OCI-LY7 (cell line): ENCODE measurements around the gene IQGAP3. TPM values are rescaled to one million over a fixed set of nuclear protein-coding genes. Genes with fewer than 3 reads are reported as not detected.
"Not testable (repeated sequence)": the region's sequence is repeated elsewhere in the genome, so short reads cannot be mapped to it uniquely, and the experiment has no call there.

Experiments
- BruUV-seq: library from RNA; stranded (reverse); fragments of 400-500 nt; replicated peaks from 2 replicates; lab custom pipeline; 2021; lab: Mats Ljungman, UMichigan
- CTCF ChIA-PET: fragments of 300-600 bp; sonication (Branson Sonifier 250); formaldehyde crosslinking; loops from one replicate; lab custom pipeline; 2022; ENCODE audit warnings: antibody characterized with exemption; ENCODE audit not compliant: unreplicated experiment; lab: Charles Lee
- POLR2A ChIA-PET: fragments of 300-600 bp; sonication (Branson Sonifier 250); formaldehyde crosslinking; loops from one replicate; lab custom pipeline; 2022; ENCODE audit warnings: antibody characterized with exemption; lab: Charles Lee
- DNase-seq: peaks from one replicate; pipeline ENCODE4 v3.0.0-alpha.2; 2015; ENCODE audit warnings: low spot score
- H2AFZ ChIP-seq: fragments of 200-600 bp; sonication (generic), shearing (Covaris generic); 2 replicates; pipeline ENCODE4 v1.6.1; 2014; ENCODE audit warnings: mild to moderate bottlenecking, antibody characterized with exemption, low read length, moderate library complexity
- H3K27ac ChIP-seq: fragments of 200-600 bp; sonication (generic); 2 replicates; pipeline ENCODE4 v1.5.1; 2014; ENCODE audit warnings: mixed run types, low read depth, mild to moderate bottlenecking, moderate library complexity, low read length, inconsistent platforms; ENCODE audit not compliant: poor library complexity, severe bottlenecking
- H3K36me3 ChIP-seq: fragments of 200-600 bp; sonication (generic); 2 replicates; pipeline ENCODE4 v1.6.1; 2014; ENCODE audit warnings: mild to moderate bottlenecking, antibody characterized with exemption, low read length, moderate library complexity, mixed read lengths; ENCODE audit not compliant: insufficient read depth
- H3K4me1 ChIP-seq: fragments of 200-600 bp; sonication (generic); 2 replicates; pipeline ENCODE4 v1.5.1; 2014; ENCODE audit warnings: mild to moderate bottlenecking, low read length; ENCODE audit not compliant: insufficient read depth, poor library complexity, severe bottlenecking
- H3K4me2 ChIP-seq: fragments of 200-600 bp; sonication (generic); 2 replicates; pipeline ENCODE4 v1.6.1; 2014; ENCODE audit warnings: mild to moderate bottlenecking, low read length
- H3K4me3 ChIP-seq: fragments of 200-600 bp; sonication (generic); 2 replicates; pipeline ENCODE4 v1.5.1; 2014; ENCODE audit warnings: mild to moderate bottlenecking, low read depth, low read length; ENCODE audit not compliant: poor library complexity, severe bottlenecking
- H3K79me2 ChIP-seq: fragments of 200-600 bp; sonication (generic); 2 replicates; pipeline ENCODE4 v1.6.1; 2016; ENCODE audit warnings: low read depth, mild to moderate bottlenecking, low read length, moderate library complexity, mixed read lengths; ENCODE audit not compliant: insufficient read depth
- H3K9me2 ChIP-seq: fragments of 200-600 bp; sonication (generic); 2 replicates; pipeline ENCODE4 v1.6.1; 2016; ENCODE audit warnings: mild to moderate bottlenecking, low read length, mixed read lengths; ENCODE audit not compliant: insufficient read depth
- H3K9me3 ChIP-seq: fragments of 200-600 bp; sonication (generic); 2 replicates; pipeline ENCODE4 v1.6.1; 2014; ENCODE audit warnings: mild to moderate bottlenecking, mixed run types, low read length, mixed read lengths
- H4K20me1 ChIP-seq: fragments of 200-600 bp; sonication (generic); 2 replicates; pipeline ENCODE4 v1.6.1; 2014; ENCODE audit warnings: mild to moderate bottlenecking, antibody characterized with exemption, low read length, moderate library complexity, mixed read lengths; ENCODE audit not compliant: insufficient read depth
- EZH2phosphoT487 ChIP-seq: fragments of 200-600 bp; sonication (generic); IDR thresholded peaks from 2 replicates; pipeline ENCODE4 v1.6.1; 2018; ENCODE audit warnings: low read depth, borderline replicate concordance, mild to moderate bottlenecking, mixed run types, antibody characterized with exemption, low read length, moderate library complexity, mixed read lengths
- intact Hi-C: fragments of 100-400 bp; cut with micrococcal nuclease; formaldehyde crosslinking; loops from one replicate; pipeline ENCODE4 v1.10.0; 2022; ENCODE audit not compliant: unreplicated experiment
- total RNA-seq, 2 experiments: library from RNA; depleted of rRNA in 1 of 2; stranded (reverse); fragments of >200 nt in 1 of 2; shearing (Covaris generic) in 1 of 2; gene quantifications; 2 replicates each; pipeline ENCODE4 v1.2.3, GENCODE V29; 2014 to 2022
- TF ChIP-seq, protein P1 (sequence below): fragments of 200-600 bp; sonication (generic); conservative IDR thresholded peaks from 2 replicates; pipeline ENCODE4 v1.5.1; 2014; ENCODE audit warnings: mild to moderate bottlenecking, antibody characterized with exemption, low read length, moderate library complexity, mixed read lengths

Gene IQGAP3
- total RNA-seq, 2 experiments from 2014 or later: 22.4 to 28.7 TPM

DNA sequence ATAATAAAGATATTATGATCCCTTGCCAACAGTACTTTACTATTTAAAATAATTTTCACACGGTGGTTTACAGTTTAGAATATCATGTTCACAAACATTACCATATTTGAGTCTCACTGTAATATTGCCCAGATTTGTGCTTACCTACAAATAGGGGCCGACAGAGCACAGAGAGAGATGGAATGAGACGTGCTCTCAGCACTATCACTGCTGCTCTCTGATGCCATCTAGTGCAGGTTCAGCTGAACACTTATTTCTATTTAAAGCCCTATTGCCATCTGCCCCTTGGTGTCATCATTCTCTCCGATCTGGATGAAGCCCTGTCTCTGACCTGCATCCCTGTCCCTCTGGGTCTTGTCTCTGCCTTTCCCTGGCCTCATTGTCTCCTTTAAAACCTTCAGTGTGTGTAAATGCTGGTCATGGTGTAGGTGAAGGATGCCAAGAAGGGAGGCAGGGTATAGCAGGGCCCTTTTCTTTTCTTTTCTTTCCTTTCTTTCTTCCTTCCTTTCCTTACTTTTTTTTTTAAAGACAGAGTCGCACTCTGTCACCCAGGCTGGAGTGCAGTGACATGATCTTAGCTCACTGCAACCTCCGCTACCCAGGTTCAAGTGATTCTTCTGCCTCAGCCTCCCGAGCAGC is 35.8 kb upstream of the IQGAP3 start:
- Histone ChIP-seq H2AFZ (no peak overlapping the region), H3K27ac (no peak overlapping the region), H4K20me1 (no peaks in the 10 kb centered on the region), H3K4me3 (no peak overlapping the region), H3K79me2 (no peaks in the 10 kb centered on the region), H3K4me1 (peaks cover 25% of the 10 kb centered on the region), H3K36me3 (no peaks in the 10 kb centered on the region), H3K4me2 (peak overlapping the region; percentile 19), H3K9me3 (no peaks in the 10 kb centered on the region), H3K9me2 (no peaks in the 10 kb centered on the region)
- ChIA-PET CTCF (interaction anchor here (1.0 kb wide), 3 partner anchors 9 to 17 kb away, joined by 3 to 4 read pairs (median 3); no protein-coding TSS in a partner anchor), POLR2A (interaction anchor here (0.9 kb wide), 2 partner anchors 17 to 162 kb away, joined by 3 read pairs; partner anchors contain the start of gene NAXE)
- BruUV-seq: no TSS peak
- DNase-seq: peak; percentile 87
- TF ChIP-seq, protein P1, sequence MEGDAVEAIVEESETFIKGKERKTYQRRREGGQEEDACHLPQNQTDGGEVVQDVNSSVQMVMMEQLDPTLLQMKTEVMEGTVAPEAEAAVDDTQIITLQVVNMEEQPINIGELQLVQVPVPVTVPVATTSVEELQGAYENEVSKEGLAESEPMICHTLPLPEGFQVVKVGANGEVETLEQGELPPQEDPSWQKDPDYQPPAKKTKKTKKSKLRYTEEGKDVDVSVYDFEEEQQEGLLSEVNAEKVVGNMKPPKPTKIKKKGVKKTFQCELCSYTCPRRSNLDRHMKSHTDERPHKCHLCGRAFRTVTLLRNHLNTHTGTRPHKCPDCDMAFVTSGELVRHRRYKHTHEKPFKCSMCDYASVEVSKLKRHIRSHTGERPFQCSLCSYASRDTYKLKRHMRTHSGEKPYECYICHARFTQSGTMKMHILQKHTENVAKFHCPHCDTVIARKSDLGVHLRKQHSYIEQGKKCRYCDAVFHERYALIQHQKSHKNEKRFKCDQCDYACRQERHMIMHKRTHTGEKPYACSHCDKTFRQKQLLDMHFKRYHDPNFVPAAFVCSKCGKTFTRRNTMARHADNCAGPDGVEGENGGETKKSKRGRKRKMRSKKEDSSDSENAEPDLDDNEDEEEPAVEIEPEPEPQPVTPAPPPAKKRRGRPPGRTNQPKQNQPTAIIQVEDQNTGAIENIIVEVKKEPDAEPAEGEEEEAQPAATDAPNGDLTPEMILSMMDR: peak; percentile 91
- TF ChIP-seq EZH2phosphoT487: no peak
- intact Hi-C loops: loop anchor here (1.0 to 2.0 kb wide), 5 partner anchors 24 to 223 kb away; no protein-coding TSS in a partner anchor

DNA sequence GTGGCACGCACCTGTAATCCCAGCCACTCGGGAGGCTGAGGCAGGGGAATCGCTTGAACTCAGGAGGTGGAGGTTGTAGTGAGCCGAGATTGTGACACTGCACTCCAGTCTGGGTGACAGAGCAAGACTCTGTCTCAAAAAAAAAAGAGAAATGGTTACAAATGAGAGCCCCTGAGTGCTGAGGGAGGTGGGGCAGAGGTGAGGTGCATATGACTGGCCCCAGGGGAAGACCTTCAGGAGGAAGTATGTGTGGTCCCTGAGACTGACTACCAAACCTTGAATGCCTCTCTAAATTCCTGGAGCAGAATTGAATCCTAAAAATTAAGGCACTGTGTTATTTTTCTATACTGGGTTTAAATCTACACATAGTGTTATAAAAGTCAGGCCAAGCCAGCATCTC is 35.0 kb upstream of the IQGAP3 start:
- CTCF ChIA-PET, intact Hi-C loops: not testable (repeated sequence)
- DNase-seq: peak; percentile 37

DNA sequence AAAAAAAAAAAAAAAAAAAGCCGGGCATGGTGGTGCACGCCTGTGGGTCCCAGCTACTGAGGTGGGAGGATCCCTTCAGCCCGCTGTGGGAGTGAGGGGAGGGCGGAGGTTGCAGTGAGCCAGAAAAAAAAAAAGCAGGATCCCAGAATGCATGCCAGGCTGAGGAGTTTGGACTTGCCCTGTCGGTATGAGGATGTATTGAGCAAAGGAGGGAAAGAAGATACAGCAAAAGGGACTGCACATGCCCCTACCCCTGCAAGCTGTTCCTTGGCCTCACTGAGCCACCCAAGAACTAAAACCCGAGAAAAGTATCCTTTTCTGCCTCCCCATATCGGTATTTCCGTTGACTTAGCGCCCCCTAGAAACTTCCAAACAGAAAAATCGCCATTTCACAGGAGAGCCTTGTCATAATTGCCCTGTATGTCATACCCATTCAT is 30.2 kb upstream of the IQGAP3 start:
- Histone ChIP-seq H3K9me2 (no peaks in the 10 kb centered on the region), H4K20me1 (no peaks in the 10 kb centered on the region), H3K9me3 (no peaks in the 10 kb centered on the region), H3K27ac (peak overlapping the region; percentile 69), H2AFZ (peak overlapping the region; percentile 97; the same call in 1 of the 2 replicates), H3K4me3 (peak overlapping the region; percentile 78), H3K4me2 (peak overlapping the region; percentile 91), H3K79me2 (peaks cover 40% of the 10 kb centered on the region), H3K4me1 (peaks cover 34% of the 10 kb centered on the region), H3K36me3 (peaks cover 22% of the 10 kb centered on the region)
- CTCF ChIA-PET: interaction anchor here (1.4 kb wide), 1 partner anchor 11 kb away, joined by 4 read pairs; the partner anchor contains the start of gene NAXE
- intact Hi-C loops: no loop called here
- no TSS peak for BruUV-seq
- DNase-seq: peak; percentile 73
- TF ChIP-seq, protein P1: peak; percentile 89
- TF ChIP-seq EZH2phosphoT487: no peak
- POLR2A ChIA-PET: interaction anchor here (0.6 to 4.7 kb wide), 5 partner anchors 11 to 510 kb away, joined by 3 to 27 read pairs (median 3); partner anchors contain the start of gene NAXE

More for the DNA sequence above, 35.0 kb upstream of the IQGAP3 start:
- H2AFZ ChIP-seq, H3K9me2 ChIP-seq, H3K9me3 ChIP-seq, POLR2A ChIA-PET, H4K20me1 ChIP-seq, H3K4me3 ChIP-seq, H3K36me3 ChIP-seq, H3K79me2 ChIP-seq, BruUV-seq, H3K27ac ChIP-seq: not testable (repeated sequence)
- Histone ChIP-seq H3K4me1 (peaks cover 33% of the 10 kb centered on the region), H3K4me2 (peak overlapping the region; percentile 10; the same call in 1 of the 2 replicates)
